ENCODE data around the gene SDR42E2.
"Not testable (repeated sequence)": the region's sequence is repeated elsewhere in the genome, so short reads cannot be mapped to it uniquely, and the experiment has no call there.

The SDR42E2 gene

DNA sequence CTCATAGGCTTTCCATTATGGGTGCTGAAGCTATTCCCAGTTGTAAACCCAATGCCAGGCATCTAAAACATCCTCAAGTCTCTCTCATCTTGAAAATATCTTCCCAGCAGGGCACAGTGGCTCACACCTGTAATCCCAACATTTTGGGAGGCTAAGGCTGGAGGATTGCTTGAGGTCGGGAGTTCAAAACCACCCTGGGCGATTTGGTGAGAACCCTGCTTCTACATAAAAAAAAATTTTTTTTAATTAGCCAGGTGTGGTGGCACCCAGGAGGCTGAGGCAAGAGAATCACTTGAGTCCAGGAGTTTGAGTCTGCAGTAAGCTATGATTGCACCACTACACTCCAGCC lies 30.7 kb downstream of the SDR42E2 start:
- DNase-seq (ENCODE audit: extremely low read depth, low read depth) = no peak
- no peak for TF ChIP-seq CTCF (IDR thresholded peaks at IDR 0.05; ENCODE audit: low read depth, low read length)

- no peak for DNase-seq (ENCODE audit: extremely low read depth, low read depth)
- TF ChIP-seq CTCF (IDR thresholded peaks at IDR 0.05; ENCODE audit: low read depth, low read length) = no peak
Observed at GRCh38 chr16:22194707-22195444, 32.6 kb downstream of the SDR42E2 start.

DNA sequence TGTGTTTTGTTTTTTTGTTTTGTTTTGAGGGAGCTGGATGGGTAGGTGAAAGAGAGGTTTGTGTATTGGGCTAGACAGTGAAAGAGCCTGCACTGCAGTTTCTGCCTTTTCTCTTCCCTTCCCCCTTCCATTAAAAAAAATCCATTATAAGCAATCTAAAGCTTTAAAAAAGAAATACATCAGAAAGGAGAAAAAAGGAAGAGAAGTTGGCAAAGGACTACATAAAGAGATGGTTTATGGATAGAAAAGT lies 33.1 kb downstream of the SDR42E2 start:
- TF ChIP-seq CTCF (IDR thresholded peaks at IDR 0.05; ENCODE audit: low read depth, low read length) = no peak
- no peak for DNase-seq (ENCODE audit: extremely low read depth, low read depth)

DNA sequence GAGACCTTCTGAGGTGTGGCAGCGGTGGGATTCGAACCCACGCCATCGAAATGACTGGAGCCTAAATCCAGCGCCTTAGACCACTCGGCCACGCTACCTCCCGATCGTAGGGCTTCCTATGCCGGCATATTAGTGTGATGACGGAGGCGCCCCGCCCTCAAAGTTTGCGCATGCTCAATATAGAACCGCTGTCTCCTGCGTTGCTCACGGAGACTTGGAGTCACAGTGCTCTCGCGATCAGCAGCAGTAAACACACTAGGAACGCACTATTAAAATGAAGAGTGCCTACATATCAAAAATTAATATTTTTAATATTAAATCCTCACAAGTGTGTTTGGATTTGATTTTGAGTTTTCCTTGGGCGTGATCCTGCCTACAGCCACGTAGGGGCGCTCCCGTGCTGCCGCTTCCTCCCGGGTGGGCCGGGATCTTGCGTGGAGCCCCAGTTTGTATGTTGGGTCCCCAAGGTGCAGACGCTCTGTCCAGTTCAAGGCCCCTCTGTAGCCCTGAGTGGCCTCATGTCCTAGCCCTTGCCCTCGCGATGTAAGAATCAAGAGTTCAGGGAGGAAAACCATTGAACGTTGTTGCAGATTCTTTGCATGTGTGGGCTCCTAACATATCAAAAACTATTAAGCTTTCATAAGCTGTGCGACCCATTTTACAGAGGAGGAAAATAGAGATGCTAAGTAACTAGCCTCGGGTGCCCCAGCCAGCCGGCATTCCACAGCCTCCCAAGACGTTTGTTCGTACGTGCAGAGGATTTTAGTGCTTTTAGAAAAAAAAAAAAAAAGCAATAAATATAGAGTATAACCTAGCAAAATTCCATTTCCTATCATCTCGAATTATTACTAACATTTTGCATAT lies 33.6 kb downstream of the SDR42E2 start:
- DNase-seq (ENCODE audit: extremely low read depth, low read depth) = peak; percentile 80
- TF ChIP-seq CTCF (IDR thresholded peaks at IDR 0.05; ENCODE audit: low read depth, low read length) = peak; percentile 90

- DNase-seq (ENCODE audit: extremely low read depth, low read depth) = not testable (repeated sequence)
Observed at GRCh38 chr16:22196559-22197168, 34.4 kb downstream of the SDR42E2 start.

DNA sequence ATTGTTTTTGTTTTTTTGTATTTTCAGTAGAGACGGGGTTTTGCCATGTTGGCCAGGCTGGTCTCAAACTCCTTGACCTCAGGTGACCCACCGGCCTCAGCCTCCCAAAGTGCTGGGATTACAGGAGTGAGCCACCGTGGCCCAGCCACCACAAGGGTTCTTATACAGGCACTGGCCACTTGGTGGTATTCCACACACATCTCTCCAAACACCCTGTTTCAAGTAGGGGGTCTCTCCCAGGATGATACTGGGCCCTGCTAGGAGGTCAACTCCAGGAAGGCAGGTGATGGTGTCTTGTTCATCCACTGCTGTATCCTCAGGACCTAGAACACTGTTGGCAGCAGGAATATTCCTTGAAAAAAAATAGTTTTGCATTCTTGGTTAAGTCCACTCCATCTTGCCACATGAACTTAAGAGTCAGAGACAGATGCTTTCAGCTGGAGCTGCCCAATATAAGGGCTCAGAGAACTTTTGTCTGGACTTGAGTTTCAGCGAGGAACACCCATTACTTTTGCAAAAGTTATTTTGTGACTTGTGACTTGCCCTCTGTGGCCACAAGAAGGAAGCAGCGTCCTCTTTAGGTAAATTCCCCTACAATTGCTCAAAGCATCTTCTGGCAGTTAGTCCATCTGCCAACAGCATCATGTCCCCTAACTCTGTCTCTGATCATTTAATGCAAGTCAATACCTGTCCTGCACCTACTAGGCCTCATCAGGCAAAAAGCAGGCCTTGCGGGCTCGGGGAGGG lies 36.4 kb downstream of the SDR42E2 start:
- TF ChIP-seq CTCF (IDR thresholded peaks at IDR 0.05; ENCODE audit: low read depth, low read length) = no peak; the same call in 1 of the 2 replicates
- DNase-seq (ENCODE audit: extremely low read depth, low read depth) = no peak

DNA sequence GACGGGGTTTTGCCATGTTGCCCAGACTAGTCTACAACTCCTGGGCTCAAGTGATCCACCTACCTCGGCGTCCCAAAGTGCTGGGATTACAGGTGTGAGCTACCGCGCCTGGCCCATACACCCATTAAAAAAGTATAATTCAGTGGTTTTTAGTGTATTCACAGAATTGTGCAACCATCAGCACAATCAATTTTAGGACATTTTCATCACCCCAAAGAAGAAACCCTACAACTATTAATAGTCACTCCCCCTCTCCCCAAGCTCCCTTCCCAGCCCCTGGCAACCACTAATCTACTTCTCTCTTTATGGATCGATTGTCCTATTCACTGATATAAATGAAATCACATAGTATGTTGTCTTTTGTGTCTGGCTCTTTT lies 39.9 kb downstream of the SDR42E2 start:
- no peak for TF ChIP-seq CTCF (IDR thresholded peaks at IDR 0.05; ENCODE audit: low read depth, low read length)
- no peak for DNase-seq (ENCODE audit: extremely low read depth, low read depth)

Data from AG09319 (cell line).